Posterior vena cava (tissue), 2 donors: ENCODE results near the gene CDK6. TPM values are rescaled to one million over a fixed set of nuclear protein-coding genes. Genes with fewer than 3 reads are reported as not detected.

ENCODE experiments used
- DNase-seq: peaks from one replicate; pipeline ENCODE4 v3.0.0-alpha.2; 2020; ENCODE audit warnings: low spot score
- intact Hi-C, 2 donors: fragments of 100-400 bp; cut with DNase I; formaldehyde crosslinking; loops; one replicate each; pipeline versions ENCODE4 v1.14.1 to v1.14.2; 2022 to 2023
- total RNA-seq, 2 donors: library from RNA; stranded (reverse); fragmentation: NEBNext Ultra II Directional; extraction: Animal tissue kit (Norgen Biotek cat#: 25700); gene quantifications; one replicate each; pipeline ENCODE4 v1.2.1, GENCODE V29; 2021
- donor health status: DM: yes; HTN: yes; CAD: no.
- donor health status: DM: yes; HTN: yes; CAD: no.

CDK6 gene
- total RNA-seq, 2 donors from 2014 or later: 19.1 to 24.9 TPM

GRCh38 chr7:92627956-92628355, 208.4 kb downstream of the CDK6 start:
- intact Hi-C loops: loop anchor here in 1 of 2 donors (10.0 kb wide), 1 partner anchor 207 kb away; the partner anchor contains the start of gene CDK6
- DNase-seq: no peak

- intact Hi-C loops: loop anchor here in 1 of 2 donors (10.0 kb wide), 1 partner anchor 208 kb away; the partner anchor contains the start of gene CDK6
- DNase-seq: no peak
Observed at GRCh38 chr7:92626281-92626809, 210.0 kb downstream of the CDK6 start.

- no peak for DNase-seq
- intact Hi-C loops: loop anchor here (2.0 to 10.0 kb wide), 2 partner anchors 209 to 371 kb away; partner anchors contain the start of gene CDK6 (in 1 of the 2)
Observed at GRCh38 chr7:92625617-92626016, 210.8 kb downstream of the CDK6 start.

- DNase-seq: no peak
- intact Hi-C loops: loop anchor here (2.0 to 10.0 kb wide), 3 partner anchors 210 to 433 kb away; partner anchors contain the start of gene CDK6 (in 1 of the 2)
Observed at GRCh38 chr7:92624298-92624996, 211.9 kb downstream of the CDK6 start.

- intact Hi-C loops: loop anchor here in 1 of 2 donors (5.0 to 10.0 kb wide), 2 partner anchors 211 to 434 kb away; partner anchors contain the start of gene CDK6
Observed at GRCh38 chr7:92623544-92623943, 212.8 kb downstream of the CDK6 start.

GRCh38 chr7:92622685-92623084, 213.7 kb downstream of the CDK6 start:
- intact Hi-C loops: loop anchor here in 1 of 2 donors (5.0 to 10.0 kb wide), 2 partner anchors 212 to 435 kb away; partner anchors contain the start of gene CDK6
- no peak for DNase-seq

More at GRCh38 chr7:92623544-92623943, 212.8 kb downstream of the CDK6 start:
- no peak for DNase-seq

- DNase-seq: no peak
- intact Hi-C loops: loop anchor here in 1 of 2 donors (5.0 to 10.0 kb wide), 2 partner anchors 213 to 435 kb away; partner anchors contain the start of gene CDK6
Observed at GRCh38 chr7:92622030-92622429, 214.3 kb downstream of the CDK6 start.

- intact Hi-C loops: loop anchor here in 1 of 2 donors (5.0 to 10.0 kb wide), 2 partner anchors 213 to 436 kb away; partner anchors contain the start of gene CDK6
- DNase-seq: no peak
Observed at GRCh38 chr7:92621561-92622023, 214.8 kb downstream of the CDK6 start.

- no peak for DNase-seq
- intact Hi-C loops: loop anchor here in 1 of 2 donors (5.0 to 10.0 kb wide), 2 partner anchors 214 to 436 kb away; partner anchors contain the start of gene CDK6
Observed at GRCh38 chr7:92621026-92621540, 215.3 kb downstream of the CDK6 start.

- intact Hi-C loops: loop anchor here in 1 of 2 donors (10.0 kb wide), 1 partner anchor 439 kb away; no protein-coding TSS in a partner anchor
- no peak for DNase-seq
Observed at GRCh38 chr7:92615861-92616260, 220.5 kb downstream of the CDK6 start.

- DNase-seq: no peak
- intact Hi-C loops: loop anchor here in 1 of 2 donors (10.0 kb wide), 1 partner anchor 440 kb away; no protein-coding TSS in a partner anchor
Observed at GRCh38 chr7:92614660-92615174, 221.7 kb downstream of the CDK6 start.

- intact Hi-C loops: loop anchor here in 1 of 2 donors (10.0 kb wide), 1 partner anchor 441 kb away; no protein-coding TSS in a partner anchor
- no peak for DNase-seq
Observed at GRCh38 chr7:92613720-92614119, 222.7 kb downstream of the CDK6 start.

- intact Hi-C loops: loop anchor here in 1 of 2 donors (10.0 kb wide), 1 partner anchor 442 kb away; no protein-coding TSS in a partner anchor
Observed at GRCh38 chr7:92613214-92613613, 223.2 kb downstream of the CDK6 start.

GRCh38 chr7:92612501-92612900, 223.9 kb downstream of the CDK6 start:
- no peak for DNase-seq
- intact Hi-C loops: loop anchor here in 1 of 2 donors (10.0 kb wide), 1 partner anchor 442 kb away; no protein-coding TSS in a partner anchor

More at GRCh38 chr7:92613214-92613613, 223.2 kb downstream of the CDK6 start:
- DNase-seq: no peak

- DNase-seq: no peak
- intact Hi-C loops: loop anchor here in 1 of 2 donors (10.0 kb wide), 1 partner anchor 443 kb away; no protein-coding TSS in a partner anchor
Observed at GRCh38 chr7:92611735-92612134, 224.6 kb downstream of the CDK6 start.

GRCh38 chr7:92609921-92610518, 226.4 kb downstream of the CDK6 start:
- intact Hi-C loops: loop anchor here in 1 of 2 donors (10.0 kb wide), 1 partner anchor 445 kb away; no protein-coding TSS in a partner anchor
- no peak for DNase-seq

GRCh38 chr7:92608380-92609322, 227.7 kb downstream of the CDK6 start:
- DNase-seq: no peak
- intact Hi-C loops: no loop called here
